Erythroblast (primary cell): Measurements from ENCODE around the gene EPHA4.

ENCODE experiments used
- DNase-seq, 2 experiments: peaks; one replicate each; lab custom pipeline; 2025; lab: John Stamatoyannopoulos, UW
- GATA1 ChIP-seq: IDR thresholded peaks from 2 replicates; pipeline ENCODE4 v1.6.1; 2011; ENCODE audit warnings: low read depth, mild to moderate bottlenecking, control low read depth, low read length, moderate library complexity
- POLR2A ChIP-seq: IDR thresholded peaks from 2 replicates; pipeline ENCODE4 v1.6.1; 2011; ENCODE audit warnings: mild to moderate bottlenecking, low read length

The EPHA4 gene

DNA sequence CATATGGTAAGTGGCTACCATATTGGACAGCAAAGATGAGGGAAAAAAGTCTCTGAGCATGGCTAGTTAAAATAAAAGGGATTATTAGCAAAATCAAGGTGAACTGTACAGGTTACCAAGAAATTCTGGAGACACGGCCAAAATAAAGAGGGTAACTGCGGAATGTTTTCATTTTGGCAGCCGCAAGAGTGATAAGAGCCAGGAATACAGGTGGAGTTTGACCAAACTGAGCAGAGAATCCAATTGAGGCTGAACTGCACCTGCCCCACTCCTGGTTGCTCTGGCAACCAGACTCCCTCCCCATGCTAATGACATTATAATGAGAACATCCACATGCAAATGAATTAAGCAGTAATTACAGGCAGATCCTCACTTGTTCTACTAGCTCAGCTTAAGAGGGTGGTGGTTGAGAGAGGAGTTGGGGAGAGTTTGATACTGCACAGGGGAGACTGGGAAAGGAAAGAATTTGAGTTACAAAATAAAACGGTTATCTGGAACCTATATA lies 18.8 kb upstream of the EPHA4 start:
- no peak for TF ChIP-seq GATA1
- TF ChIP-seq POLR2A: no peak
- DNase-seq: no peak

- DNase-seq: no peak
Observed at GRCh38 chr2:221589696-221590095, 17.6 kb upstream of the EPHA4 start.

DNA sequence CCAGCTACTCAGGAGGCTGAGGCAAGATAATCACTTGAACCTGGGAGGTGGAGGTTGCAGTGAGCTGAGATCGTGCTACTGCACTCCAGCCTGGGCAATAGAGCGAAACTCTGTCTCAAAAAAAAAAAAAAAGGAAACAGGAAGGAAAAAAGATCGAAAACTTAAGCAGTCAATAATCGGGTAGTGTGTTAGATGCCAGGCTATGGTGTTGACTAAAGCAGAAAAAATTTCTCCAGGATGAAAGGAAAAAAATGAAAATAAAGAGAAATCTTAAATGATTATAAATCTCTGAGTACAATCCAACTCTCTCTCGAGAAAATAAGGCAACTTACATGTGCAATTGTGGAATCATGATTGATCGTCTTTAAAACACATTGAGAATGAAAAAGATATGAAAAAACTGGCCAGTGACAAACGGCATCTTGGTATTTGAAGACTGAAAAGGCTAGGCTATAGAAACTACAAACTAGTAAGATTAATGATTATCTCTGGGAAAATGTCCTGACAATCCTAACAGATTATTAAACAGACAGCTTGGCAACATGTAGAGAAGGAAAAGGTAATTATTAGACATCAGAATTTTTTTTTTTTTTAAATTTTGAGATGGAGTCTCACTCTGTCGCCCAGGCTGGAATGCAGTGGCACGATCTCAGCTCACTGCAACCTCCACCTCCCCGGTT lies 16.3 kb upstream of the EPHA4 start:
- TF ChIP-seq POLR2A: no peak
- TF ChIP-seq GATA1: no peak
- DNase-seq: no peak

More at GRCh38 chr2:221589696-221590095, 17.6 kb upstream of the EPHA4 start:
- TF ChIP-seq GATA1: no peak

DNA sequence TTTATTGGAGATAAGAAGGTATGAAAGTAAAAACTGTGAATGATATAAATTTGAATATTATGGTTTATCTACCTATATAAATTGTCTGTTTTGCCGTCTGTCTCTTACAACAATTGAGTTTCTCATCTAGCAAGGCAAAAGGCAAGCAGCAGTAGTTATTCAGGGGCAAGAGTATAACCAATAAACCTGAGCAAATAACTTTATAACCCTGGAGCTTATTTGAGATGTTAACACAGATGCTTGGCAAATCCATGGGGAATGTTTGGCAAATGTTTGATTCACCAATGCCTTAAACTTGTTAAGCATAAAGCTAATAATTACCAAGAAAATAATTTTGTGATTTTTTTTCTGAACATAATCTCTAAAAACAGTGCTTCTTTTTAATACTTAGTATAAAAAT lies 9.9 kb upstream of the EPHA4 start:
- no peak for DNase-seq
- TF ChIP-seq POLR2A: no peak
- TF ChIP-seq GATA1: no peak

DNA sequence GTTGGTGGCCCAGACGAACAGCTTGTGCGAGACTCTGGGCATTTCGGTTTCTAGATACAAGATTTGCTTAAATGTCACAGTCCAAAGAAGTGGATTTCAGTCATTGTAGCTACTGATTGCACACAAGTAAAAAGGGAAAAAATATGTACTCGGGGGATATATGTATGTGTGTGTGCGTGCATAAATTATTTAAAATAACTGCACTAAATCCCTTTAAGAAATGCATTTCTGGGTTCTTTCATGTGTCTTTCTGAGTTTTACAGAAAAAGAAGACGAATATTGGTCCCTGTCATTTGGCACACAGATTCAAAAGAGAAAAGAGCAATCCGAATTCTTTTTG lies 2.1 kb upstream of the EPHA4 start:
- no peak for DNase-seq
- no peak for TF ChIP-seq GATA1
- TF ChIP-seq POLR2A: no peak

- DNase-seq: peak; percentile 68 to 83
- TF ChIP-seq POLR2A (no peak), GATA1 (no peak)
Observed at GRCh38 chr2:221573430-221574230, 1.5 kb upstream of the EPHA4 start.

DNA sequence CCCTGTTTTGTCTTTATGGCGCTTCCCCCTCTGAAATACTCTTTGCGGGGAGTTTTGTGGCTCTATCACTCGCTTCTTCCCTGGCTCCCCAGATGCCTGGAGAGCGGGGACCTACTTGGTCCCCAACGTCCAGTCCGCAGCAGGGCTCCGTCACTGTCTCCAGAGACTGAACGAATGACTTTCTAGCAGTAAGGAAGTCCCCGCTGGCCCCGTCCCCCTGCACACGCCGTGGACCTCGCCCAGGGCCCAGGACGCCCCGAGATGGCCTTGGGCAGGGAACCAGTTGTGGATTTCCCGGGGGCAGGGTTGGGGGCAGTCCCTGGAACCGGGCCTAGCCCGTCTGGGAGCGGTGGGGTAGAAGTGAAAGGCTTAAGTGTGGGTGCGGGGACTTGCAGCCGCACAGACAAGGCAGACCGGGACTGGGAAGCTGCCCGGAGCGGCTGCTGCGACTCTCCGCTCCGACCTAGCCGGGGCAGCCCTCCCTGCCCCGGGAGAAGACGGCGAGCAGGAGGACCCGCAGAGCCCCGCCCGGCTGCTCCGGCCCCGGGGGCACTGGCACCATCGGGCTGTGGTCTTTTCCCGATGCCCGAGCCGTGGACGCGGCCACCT lies 821 bp upstream of the EPHA4 start:
- peak; percentile 39 to 54 for DNase-seq
- no peak for TF ChIP-seq GATA1
- no peak for TF ChIP-seq POLR2A

GRCh38 chr2:221571551-221572218 lies 419 bp downstream of the EPHA4 start:
- DNase-seq: peak; percentile 35 to 41
- TF ChIP-seq POLR2A: no peak
- no peak for TF ChIP-seq GATA1

DNA sequence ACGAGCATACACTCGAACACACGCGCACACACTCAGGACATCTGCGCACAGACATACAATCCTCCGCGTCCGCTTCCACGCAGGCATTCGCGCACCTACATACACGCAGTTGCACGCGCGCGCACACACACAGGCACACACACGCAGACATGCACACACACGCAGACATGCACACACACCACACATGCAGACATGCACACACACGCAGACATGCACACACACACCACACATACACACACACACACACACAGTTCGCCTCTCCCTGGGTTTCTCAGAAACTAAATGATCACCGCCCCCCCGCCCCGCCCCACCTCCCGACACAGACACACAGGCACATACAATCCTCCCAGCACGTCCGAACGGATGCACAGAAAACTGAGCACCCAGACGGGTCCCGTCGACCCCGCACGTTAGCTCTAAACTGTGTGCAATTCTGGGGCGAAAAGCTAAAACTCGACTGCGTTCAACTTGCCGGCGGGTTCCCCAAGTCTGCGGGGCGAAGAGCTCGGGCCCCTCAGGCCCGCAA lies 1.0 kb downstream of the EPHA4 start:
- peak in 1 of 2 experiments; percentile 7 for DNase-seq
- TF ChIP-seq POLR2A: no peak
- TF ChIP-seq GATA1: no peak

DNA sequence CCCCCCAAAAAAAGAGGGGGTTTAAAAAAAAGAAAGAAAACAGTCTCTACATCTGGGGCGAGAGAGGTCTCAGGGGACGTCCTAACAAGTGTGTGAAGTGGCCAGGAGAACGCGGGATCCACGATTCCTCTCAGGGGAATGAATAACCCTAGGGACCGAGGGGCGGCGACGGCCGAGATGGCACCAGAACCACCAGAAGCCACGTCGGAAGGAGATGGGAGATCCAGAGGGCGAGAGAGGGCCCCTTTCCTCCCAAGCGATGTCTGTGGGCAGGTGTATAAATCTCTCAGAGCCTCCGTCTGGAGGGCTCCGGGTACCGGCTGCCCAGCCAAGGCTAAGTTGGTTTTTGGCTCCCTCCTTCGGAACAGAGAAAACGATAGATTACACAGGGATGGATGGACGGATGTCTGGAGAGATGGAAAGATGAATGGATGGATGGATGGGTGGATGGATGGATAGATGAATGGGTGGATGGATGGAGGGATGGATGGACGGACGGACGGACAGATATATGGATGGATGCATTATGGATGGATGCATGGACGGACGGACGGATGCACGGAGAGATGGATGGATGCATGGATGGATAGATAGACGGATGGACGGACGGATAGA lies 1.7 kb downstream of the EPHA4 start:
- TF ChIP-seq POLR2A: no peak
- no peak for TF ChIP-seq GATA1
- DNase-seq: no peak

DNA sequence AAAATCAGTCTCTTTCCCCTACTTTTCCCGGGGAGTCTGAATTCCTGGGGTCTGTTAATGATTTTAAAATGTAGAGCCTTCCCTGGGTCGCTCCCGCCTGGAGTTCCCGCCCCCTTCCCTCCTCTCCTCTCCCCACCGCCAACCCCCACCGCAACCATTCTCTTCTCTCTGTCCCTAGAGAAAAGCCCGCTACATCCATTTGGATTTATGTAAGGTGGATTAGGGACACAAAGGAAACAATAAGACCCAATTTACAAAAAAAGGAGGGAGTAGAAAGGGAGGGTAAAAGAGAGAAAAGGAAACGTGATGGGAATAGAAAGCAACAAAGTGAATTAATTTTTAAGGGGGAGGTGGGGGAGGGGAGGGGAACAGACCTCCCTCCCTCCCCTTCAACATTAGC lies 2.2 kb downstream of the EPHA4 start:
- TF ChIP-seq POLR2A: no peak
- no peak for TF ChIP-seq GATA1
- DNase-seq: no peak

- no peak for TF ChIP-seq GATA1
- no peak for TF ChIP-seq POLR2A
- no peak for DNase-seq
Observed at GRCh38 chr2:221569425-221569845, 2.7 kb downstream of the EPHA4 start.

DNA sequence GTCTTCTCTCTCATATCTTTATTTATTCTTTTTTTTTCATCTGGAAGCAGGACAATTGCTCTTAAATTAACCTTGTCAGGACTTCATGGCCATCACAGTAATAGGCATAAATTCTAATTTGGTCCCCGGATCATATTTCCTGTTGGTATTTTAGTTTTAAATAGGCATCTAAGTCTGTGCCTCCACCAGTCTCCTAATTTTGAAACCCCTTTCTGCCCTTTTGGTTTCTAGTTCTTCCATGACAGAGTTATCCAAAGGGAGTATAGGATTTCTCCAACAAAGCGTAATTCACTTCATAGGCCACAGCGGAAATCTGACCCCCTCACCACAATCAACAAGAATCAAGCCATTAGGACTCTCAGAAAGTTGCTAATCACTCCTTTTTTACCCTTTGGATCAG lies 3.8 kb downstream of the EPHA4 start:
- TF ChIP-seq GATA1: no peak
- TF ChIP-seq POLR2A: no peak
- no peak for DNase-seq
